Right cardiac atrium (tissue), 5 donors: ENCODE results near the gene SELENOH. TPM values are rescaled to one million over a fixed set of nuclear protein-coding genes. Genes with fewer than 3 reads are reported as not detected.
"Not testable (repeated sequence)": the region's sequence is repeated elsewhere in the genome, so short reads cannot be mapped to it uniquely, and the experiment has no call there.

Experiments
- ATAC-seq, 2 donors: fragments of 200-7000 bp; cut with Tn5 transposase; one replicate each; pipeline versions ENCODE4 v1.8.0 to v1.9.1; 2020; ENCODE audit warnings: moderate library complexity in 2 of 2, mild to moderate bottlenecking in 1 of 2
- DNase-seq, 3 donors: peaks; one replicate each; pipeline ENCODE4 v3.0.0-alpha.2; 2020
- H3K27ac ChIP-seq: one replicate; pipeline ENCODE4 v1.5.1; 2013; ENCODE audit warnings: mild to moderate bottlenecking, low read length, control low read depth, moderate library complexity
- H3K27me3 ChIP-seq: one replicate; pipeline ENCODE4 v1.6.1; 2013; ENCODE audit not compliant: control insufficient read depth, insufficient read depth
- H3K4me1 ChIP-seq: one replicate; pipeline ENCODE4 v1.6.1; 2013; ENCODE audit warnings: low read length; ENCODE audit not compliant: control insufficient read depth, insufficient read depth
- H3K4me3 ChIP-seq: one replicate; pipeline ENCODE4 v1.5.1; 2013; ENCODE audit warnings: low read length, control low read depth
- H3K9me3 ChIP-seq: one replicate; pipeline ENCODE4 v1.6.1; 2013; ENCODE audit warnings: low read length; ENCODE audit not compliant: control insufficient read depth
- WGBS: extraction: QIAGEN DNeasy Blood & Tissue Kit; methylation state at CpG from one replicate; pipeline ENCODE4 v1.1.7; 2013; 5-methylcytosine and 5-hydroxymethylcytosine counted together
- intact Hi-C, 4 donors: fragments of 100-400 bp; cut with DNase I; formaldehyde crosslinking; loops; one replicate each; pipeline versions ENCODE4 v1.11.0 to v1.14.0; 2022 to 2023
- long read RNA-seq, 4 donors: library from polyadenylated mRNA; unstranded; transcript quantifications; one replicate each; pipeline ENCODE4 v2.0.0, GENCODE V29; 2020 to 2021
- polyA plus RNA-seq: library from polyadenylated mRNA; stranded (reverse); fragments of 200-250 nt; gene quantifications from one replicate; pipeline ENCODE4 v1.2.3, GENCODE V29; 2013
- total RNA-seq, 4 donors: library from RNA; stranded (reverse); fragmentation: NEBNext Ultra II Directional; extraction: Animal tissue kit (Norgen Biotek cat#: 25700); gene quantifications; one replicate each; pipeline ENCODE4 v1.2.1, GENCODE V29; 2021
- donor health status: healthy with polysubstance abuse.
- donor health status: DM: no; HTN: yes; CAD: no.
- donor health status: DM: no; HTN: no; CAD: no.
- donor health status: DM: no; HTN: yes; CAD: no; lungs with severe emphysema.
- donor health status: DM: yes; HTN: yes; CAD: no.

The SELENOH gene, protein sequence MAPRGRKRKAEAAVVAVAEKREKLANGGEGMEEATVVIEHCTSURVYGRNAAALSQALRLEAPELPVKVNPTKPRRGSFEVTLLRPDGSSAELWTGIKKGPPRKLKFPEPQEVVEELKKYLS
- total RNA-seq (100 to 1,000 TPM in 2 of 4 donors, 10 to 100 TPM in 2; 91.3 to 110 (median 99.1) TPM), polyA plus RNA-seq (163 TPM)
- long read RNA-seq, donor 1, transcript SELENOH-204 (4 exons, 818 nt) = major isoform, 52 of 57 reads
- long read RNA-seq, donor 1, partial matches to known transcripts = 1 of 57 reads
- long read RNA-seq, donor 1, other reads (novel, unspliced or antisense) = 0 of 57 reads
- long read RNA-seq, donor 2, transcript SELENOH-204 (4 exons, 818 nt) = major isoform, 69 of 74 reads
- long read RNA-seq, donor 2, partial matches to known transcripts = 1 of 74 reads
- long read RNA-seq, donor 2, other reads (novel, unspliced or antisense) = 1 of 74 reads
- long read RNA-seq, donor 3, transcript SELENOH-204 (4 exons, 818 nt) = major isoform, 42 of 53 reads
- long read RNA-seq, donor 3, partial matches to known transcripts = 0 of 53 reads
- long read RNA-seq, donor 3, other reads (novel, unspliced or antisense) = 3 of 53 reads
- long read RNA-seq, donor 4, transcript SELENOH-204 (4 exons, 818 nt) = major isoform, 48 of 60 reads
- long read RNA-seq, donor 4, partial matches to known transcripts = 1 of 60 reads
- long read RNA-seq, donor 4, other reads (novel, unspliced or antisense) = 3 of 60 reads

- DNase-seq (peak; percentile 97 to 98 (median 98)), ATAC-seq (peak; percentile 98 to 99)
- peak within 1 kb of the TSS; percentile 85 for H3K27ac ChIP-seq
- no peaks in the 10 kb centered on the region for H3K9me3 ChIP-seq
- H3K4me3 ChIP-seq = peak within 1 kb of the TSS; percentile 65
- H3K4me1 ChIP-seq = peaks cover 1% of the 10 kb centered on the region
- H3K27me3 ChIP-seq = no peaks in the 10 kb centered on the region
- intact Hi-C loops = loop anchor here in 2 of 4 donors (10.0 kb wide), 1 partner anchor 63 kb away; no protein-coding TSS in a partner anchor
- under 1% methylated on average over 75 of the region's 75 CpGs for WGBS
Measured at GRCh38 chr11:57741132-57742086, at the start of gene SELENOH. TSS of gene SELENOH (plus strand) at chr11:57741491. CDS start at chr11:57741596, 105 bp downstream.

GRCh38 chr11:57698843-57699365 lies 42.4 kb upstream of the SELENOH start:
- 86% methylated on average over 18 of the region's 18 CpGs for WGBS

GRCh38 chr11:57699813-57700212 lies 41.5 kb upstream of the SELENOH start:
- Histone ChIP-seq H3K27ac (no peak overlapping the region), H3K27me3 (no peaks in the 10 kb centered on the region), H3K9me3 (no peaks in the 10 kb centered on the region), H3K4me1 (no peaks in the 10 kb centered on the region), H3K4me3 (no peak overlapping the region)
- DNase-seq (no peak), ATAC-seq (no peak)
- WGBS = 88% methylated on average over 10 of the region's 10 CpGs
- intact Hi-C loops = no loop called here

More at GRCh38 chr11:57698843-57699365, 42.4 kb upstream of the SELENOH start:
- H3K4me1 ChIP-seq = no peaks in the 10 kb centered on the region
- no peaks in the 10 kb centered on the region for H3K9me3 ChIP-seq
- no peaks in the 10 kb centered on the region for H3K27me3 ChIP-seq
- intact Hi-C loops = no loop called here
- H3K27ac ChIP-seq = no peak overlapping the region
- DNase-seq (peak in 2 of 3 donors; percentile 50 to 55), ATAC-seq (peak; percentile 22 to 33)
- no peak overlapping the region for H3K4me3 ChIP-seq

- intact Hi-C loops = no loop called here
- H3K9me3 ChIP-seq = no peaks in the 10 kb centered on the region
- H3K4me3 ChIP-seq = no peak overlapping the region
- ATAC-seq = no peak
- no peak for DNase-seq
- no peaks in the 10 kb centered on the region for H3K27me3 ChIP-seq
- H3K4me1 ChIP-seq = no peaks in the 10 kb centered on the region
- WGBS = 47% methylated on average over 3 of the region's 3 CpGs
- H3K27ac ChIP-seq = no peak overlapping the region
Measured at GRCh38 chr11:57700425-57700824, 40.9 kb upstream of the SELENOH start.

DNA sequence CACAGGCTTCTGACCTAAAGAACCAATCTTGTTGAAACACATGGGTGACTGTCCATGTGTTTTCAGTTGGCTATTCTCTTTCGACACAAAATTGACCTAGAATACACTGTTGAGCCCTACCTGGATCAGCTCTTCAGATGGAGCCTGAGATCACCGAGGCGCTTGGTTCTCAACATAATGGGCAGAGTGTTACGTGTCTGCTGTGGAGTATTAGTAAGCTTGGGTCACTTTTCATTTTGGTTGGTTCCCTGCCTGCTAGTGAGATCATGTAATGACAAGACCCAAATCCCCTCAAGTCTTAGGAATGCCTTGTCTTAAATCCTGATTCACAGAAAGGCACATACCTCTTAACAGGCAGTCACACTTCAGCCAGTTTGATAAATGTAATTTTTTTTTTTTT lies 38.0 kb upstream of the SELENOH start:
- no peak overlapping the region for H3K27ac ChIP-seq
- no peaks in the 10 kb centered on the region for H3K27me3 ChIP-seq
- ATAC-seq (no peak), DNase-seq (no peak)
- no peaks in the 10 kb centered on the region for H3K9me3 ChIP-seq
- WGBS = 84% methylated on average over 4 of the region's 4 CpGs
- intact Hi-C loops = no loop called here
- H3K4me1 ChIP-seq = no peaks in the 10 kb centered on the region
- H3K4me3 ChIP-seq = no peak overlapping the region

DNA sequence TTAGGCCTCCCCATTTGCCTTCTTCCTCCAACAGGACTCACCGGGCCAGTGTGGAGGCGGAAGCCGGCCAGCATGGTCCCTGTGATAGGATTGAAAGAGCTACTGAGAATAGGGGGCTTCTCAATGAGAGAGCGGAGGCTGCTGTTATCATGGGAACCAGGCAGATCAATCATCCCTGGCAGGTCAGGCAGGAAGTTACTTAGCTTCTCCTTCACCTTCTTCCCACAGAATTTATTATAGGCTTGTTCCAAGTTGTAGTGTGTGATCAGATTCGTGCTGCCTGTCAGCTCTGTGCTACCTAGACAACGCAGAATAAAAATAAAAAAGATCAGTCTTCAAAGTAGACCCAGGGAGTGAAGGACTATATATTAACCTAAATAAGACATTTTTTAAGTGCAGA lies 36.4 kb upstream of the SELENOH start:
- WGBS = 80% methylated on average over 6 of the region's 6 CpGs
- intact Hi-C loops = loop anchor here in 1 of 4 donors (5.0 kb wide), 1 partner anchor 38 kb away; the partner anchor contains the start of gene ZDHHC5

DNA sequence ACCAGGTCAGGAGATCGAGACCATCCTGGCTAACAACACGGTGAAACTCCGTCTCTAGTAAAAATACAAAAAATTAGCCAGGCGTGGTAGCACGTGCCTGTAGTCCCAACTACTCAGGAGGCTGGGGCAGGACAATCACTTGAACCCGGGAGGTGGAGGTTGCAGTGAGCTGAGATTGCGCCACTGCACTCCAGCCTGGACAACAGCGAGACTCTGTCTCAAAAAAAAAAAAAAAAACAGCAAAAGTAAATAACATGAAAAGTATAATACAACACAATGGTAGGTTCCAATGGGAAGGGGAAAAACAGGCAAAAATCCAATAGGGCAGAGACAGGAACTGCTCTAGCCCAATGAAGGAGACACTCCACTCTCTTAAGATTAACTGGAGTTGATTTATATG lies 35.9 kb upstream of the SELENOH start:
- WGBS = 91% methylated on average over 8 of the region's 8 CpGs
- not testable (repeated sequence) for H3K27ac ChIP-seq, H3K4me1 ChIP-seq, DNase-seq, H3K27me3 ChIP-seq, H3K9me3 ChIP-seq, H3K4me3 ChIP-seq, ATAC-seq
- intact Hi-C loops = loop anchor here in 1 of 4 donors (5.0 kb wide), 1 partner anchor 38 kb away; the partner anchor contains the start of gene ZDHHC5

More for the DNA sequence above, 36.4 kb upstream of the SELENOH start:
- DNase-seq (no peak), ATAC-seq (no peak)
- no peaks in the 10 kb centered on the region for H3K4me1 ChIP-seq
- H3K27me3 ChIP-seq = no peaks in the 10 kb centered on the region
- H3K4me3 ChIP-seq = no peak overlapping the region
- H3K27ac ChIP-seq = no peak overlapping the region
- no peaks in the 10 kb centered on the region for H3K9me3 ChIP-seq

- Histone ChIP-seq H3K9me3 (no peaks in the 10 kb centered on the region), H3K27ac (no peak overlapping the region), H3K4me3 (no peak overlapping the region), H3K27me3 (no peaks in the 10 kb centered on the region), H3K4me1 (no peaks in the 10 kb centered on the region)
- ATAC-seq (no peak), DNase-seq (no peak)
- 95% methylated on average over 5 of the region's 5 CpGs for WGBS
- intact Hi-C loops = loop anchor here in 1 of 4 donors (5.0 kb wide), 1 partner anchor 43 kb away; the partner anchor contains the start of gene ZDHHC5
Measured at GRCh38 chr11:57709802-57710367, 31.4 kb upstream of the SELENOH start.

- intact Hi-C loops = no loop called here
- Histone ChIP-seq H3K4me1 (no peaks in the 10 kb centered on the region), H3K27ac (peak within 1 kb of the TSS; percentile 51), H3K4me3 (peak within 1 kb of the TSS; percentile 78), H3K27me3 (no peaks in the 10 kb centered on the region), H3K9me3 (no peaks in the 10 kb centered on the region)
- WGBS = 8% methylated on average over 51 of the region's 51 CpGs
- ATAC-seq (no peak), DNase-seq (peak; percentile 82 to 91 (median 88))
Measured at GRCh38 chr11:57711414-57712255, 29.7 kb upstream of the SELENOH start, which contains the start of gene MED19. TSS of gene MED19 (minus strand) at chr11:57712215. CDS start at chr11:57712179, 36 bp downstream.
